ENCODE measurements around the gene JAK2.
A peak's percentile ranks its signal among the peaks of the same experiment; 100 is the strongest.
"Not testable (repeated sequence)": the region's sequence is repeated elsewhere in the genome, so short reads cannot be mapped to it uniquely, and the experiment has no call there.

The JAK2 gene

GRCh38 chr9:4982721-4983482, 2.2 kb upstream of the JAK2 start:
- DNase-seq = no peak

DNA sequence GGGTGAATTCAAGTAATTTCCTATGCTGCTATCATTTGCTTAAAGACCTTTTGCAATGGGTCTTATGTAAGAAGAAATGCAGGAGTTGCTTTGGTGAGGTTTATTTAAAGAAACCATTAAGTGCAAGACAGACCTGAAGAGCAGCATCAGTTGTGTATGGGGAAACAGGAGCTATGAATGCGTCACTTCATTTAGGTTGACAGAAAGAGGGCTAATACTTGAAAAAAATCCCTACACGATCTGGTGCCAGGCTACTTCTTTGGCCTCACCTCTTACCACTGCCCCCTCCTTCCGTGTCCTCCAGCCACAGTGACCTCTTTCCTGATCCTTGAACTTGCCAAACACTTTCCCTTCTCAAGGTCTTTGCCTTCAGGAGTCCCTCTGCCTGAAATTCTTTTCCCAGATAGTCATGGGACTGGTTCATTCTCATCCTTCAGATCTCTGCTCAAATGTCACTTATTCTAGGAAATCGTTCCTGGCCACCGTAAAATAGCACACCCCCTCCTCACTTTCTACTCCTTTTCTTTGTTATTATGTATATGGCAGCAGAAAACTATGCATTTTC, 1.4 kb upstream of the JAK2 start:
- no peak for DNase-seq

DNA sequence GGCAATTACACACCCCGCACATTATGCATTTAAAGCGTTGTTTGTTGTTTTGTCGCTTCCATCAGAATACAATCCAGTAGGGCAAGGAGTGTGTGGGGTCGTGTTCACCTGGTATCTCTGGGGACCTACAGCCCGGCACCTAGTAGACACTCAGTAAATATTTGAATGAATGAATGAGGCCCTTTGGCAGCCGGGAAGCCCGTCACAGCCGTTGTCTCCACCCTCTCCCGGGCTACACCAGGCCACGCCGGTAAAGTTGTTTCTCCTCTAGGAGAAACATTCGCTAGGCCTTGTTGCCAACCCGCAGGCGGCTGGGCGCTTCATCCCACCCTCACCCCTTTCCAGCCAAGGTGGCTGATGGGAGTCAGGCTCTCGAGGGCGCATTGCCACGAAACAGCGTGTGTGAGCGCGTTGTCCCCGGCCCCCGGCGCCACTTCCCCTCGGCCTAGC, 876 bp upstream of the JAK2 start:
- DNase-seq = no peak

- peak; percentile 58 for DNase-seq
Observed at GRCh38 chr9:4985386-4986266, 554 bp downstream of the JAK2 start.

GRCh38 chr9:4986296-4986695, 1.2 kb downstream of the JAK2 start:
- DNase-seq = no peak

- no peak for DNase-seq
Observed at GRCh38 chr9:4986783-4987182, 1.7 kb downstream of the JAK2 start.

DNA sequence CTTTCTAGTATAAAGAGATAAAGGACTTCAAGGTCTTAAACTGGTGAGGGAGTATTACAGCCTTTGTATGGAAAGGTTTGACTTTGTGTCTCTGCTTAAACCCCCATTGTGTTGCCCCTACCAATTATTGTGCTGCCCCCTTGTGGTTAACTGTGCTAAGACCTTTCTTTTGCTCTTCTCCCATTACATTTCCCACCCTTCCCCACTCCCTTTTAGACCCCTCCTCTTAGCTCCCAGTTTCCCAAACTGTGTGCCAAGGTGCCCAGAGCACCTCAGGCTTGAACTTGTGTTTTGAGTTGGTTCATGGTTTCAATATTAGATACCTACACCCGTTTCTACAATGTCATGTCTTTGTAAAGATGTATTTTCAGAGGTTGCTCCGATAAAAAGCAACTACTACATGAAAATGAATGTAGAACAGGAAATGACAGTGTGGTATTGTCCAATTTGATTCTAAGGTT, 2.9 kb downstream of the JAK2 start:
- DNase-seq = peak; percentile 48

DNA sequence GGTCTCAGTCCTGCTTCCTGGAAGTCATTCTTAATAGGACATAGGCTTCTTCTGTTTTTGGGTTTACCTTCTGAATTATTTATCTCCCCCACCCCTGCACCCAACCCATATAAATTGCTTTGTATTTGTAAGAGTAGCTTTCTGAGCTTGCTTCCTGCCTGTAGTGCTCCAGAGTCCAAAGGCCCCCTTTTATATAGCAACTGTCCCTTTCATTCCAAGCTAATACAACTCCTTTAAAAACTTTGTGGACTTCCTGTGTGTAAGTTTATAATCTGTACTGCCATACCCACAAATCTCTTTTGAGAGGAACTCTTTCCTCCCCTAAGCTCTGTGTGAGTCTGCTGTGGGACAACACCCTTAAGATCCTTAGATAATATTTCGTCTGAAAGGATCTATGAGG, 7.8 kb downstream of the JAK2 start:
- no peak for DNase-seq

- no peak for DNase-seq
Observed at GRCh38 chr9:4994166-4994890, 9.3 kb downstream of the JAK2 start.

DNA sequence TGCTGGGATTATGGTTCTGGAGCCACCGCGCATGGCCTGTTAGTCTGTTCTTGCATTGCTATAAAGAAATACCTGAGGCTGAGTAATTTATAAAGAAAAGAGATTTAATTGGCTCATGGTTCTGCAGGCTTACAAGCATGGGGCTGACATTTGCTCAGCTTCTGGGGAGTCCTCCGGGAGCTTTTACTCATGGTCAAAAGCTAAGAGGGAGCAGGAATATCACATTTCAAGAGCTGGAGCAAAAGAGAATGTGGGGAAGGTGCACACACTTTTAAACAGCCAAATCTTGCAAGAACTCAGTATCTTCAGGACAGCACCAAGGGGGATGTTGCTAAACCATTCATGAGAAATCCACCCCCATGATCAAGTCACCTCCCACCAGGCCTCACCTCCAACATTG, 12.1 kb downstream of the JAK2 start:
- no peak for DNase-seq

DNA sequence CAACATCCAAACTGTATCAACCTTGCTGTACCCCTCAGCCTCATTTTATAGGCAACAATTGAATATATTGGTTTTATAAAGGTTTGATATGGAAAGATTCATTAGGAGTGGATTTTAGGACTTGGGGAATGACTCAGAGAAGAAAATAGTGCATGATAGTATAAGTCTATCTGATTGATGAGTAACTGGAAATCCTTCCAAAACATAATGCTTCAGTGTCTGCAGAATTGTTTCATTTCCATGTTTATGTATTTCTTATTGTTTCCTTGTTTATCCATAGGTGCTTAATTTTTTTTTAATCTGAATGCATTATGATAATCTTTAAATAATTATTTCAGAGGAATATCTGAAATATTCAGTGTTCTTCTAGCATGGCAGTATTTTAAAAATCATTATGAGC, 12.6 kb downstream of the JAK2 start:
- no peak for DNase-seq

DNA sequence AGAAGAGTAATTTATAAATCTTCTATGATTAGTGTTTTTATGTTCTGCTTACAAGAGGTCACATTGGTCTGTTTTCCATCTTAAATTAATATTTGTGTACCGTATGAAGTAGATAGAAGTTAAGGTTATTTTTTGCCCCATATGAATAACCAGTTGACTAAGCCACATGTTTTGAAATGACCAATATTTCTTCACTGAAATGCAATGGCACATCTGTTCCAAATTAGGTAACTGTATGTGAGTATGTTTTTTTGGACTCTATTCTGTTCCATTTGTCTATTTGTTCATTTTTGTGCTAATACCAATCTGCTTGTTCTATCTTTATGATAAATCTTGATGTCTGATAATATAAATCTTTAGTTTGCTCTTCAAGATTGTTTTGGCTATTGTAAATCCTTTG, 17.7 kb downstream of the JAK2 start:
- no peak for DNase-seq

- DNase-seq = no peak
Observed at GRCh38 chr9:5004481-5004880, 19.4 kb downstream of the JAK2 start.

- no peak for DNase-seq
Observed at GRCh38 chr9:5008202-5008601, 23.1 kb downstream of the JAK2 start.

DNA sequence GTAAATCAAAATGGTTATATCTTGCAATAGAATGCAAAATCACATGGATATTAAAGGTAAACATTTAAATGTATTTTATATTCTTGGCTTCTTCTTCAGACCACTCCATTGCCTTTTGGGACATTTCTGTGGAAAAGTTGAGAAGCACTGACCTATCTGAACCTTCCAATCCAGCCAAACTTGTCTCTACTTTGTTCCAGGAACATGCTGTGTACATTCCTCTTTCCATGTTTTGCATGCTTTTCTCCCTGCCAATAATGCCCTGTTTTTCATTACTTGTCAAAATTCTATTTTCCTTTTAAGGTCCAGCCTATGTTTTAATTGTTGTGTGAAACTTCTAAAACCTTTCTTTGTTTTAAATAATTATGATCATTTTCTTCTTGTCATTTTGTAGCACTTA, 28.3 kb downstream of the JAK2 start:
- no peak for DNase-seq

DNA sequence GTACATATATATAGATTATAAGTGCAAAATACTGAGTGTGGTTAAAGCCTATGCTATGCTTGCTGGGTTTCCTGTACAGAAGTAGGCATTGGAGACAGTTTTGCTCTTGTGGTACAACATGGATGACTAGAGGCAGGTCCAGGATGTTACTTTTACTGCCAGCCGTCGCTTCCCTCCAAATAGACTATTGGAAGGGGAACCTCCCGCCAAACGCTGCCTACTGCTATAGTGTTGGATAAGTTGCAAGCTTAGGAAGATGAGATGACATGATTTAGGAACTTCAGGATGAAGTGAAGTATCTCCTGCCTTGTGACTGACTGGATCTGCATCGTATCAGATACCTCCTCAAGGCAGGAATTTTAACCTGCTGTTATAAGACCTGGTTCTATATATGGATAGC, 30.9 kb downstream of the JAK2 start:
- DNase-seq = no peak

DNA sequence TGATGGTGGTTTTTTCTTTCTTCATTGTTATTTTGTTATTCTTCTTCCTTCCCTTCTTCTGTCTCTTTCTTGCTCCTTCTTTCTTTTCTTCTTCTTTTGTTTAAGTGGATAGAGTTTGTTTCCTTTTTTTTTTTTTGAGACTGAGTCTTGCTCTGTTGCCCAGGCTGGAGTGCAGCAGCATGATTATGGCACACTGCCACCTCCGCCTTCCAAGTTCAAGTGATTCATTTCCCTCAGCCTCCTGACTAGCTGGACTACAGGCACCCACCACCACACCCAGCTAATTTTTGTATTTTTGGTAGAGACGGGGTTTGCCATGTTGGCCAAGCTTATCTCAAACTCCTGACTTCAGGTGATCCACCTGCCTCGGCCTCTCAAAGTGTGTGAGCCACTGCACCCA, 40.3 kb downstream of the JAK2 start:
- no peak for DNase-seq

- DNase-seq = not testable (repeated sequence)
Observed at GRCh38 chr9:5031941-5032340, 46.9 kb downstream of the JAK2 start.

GRCh38 chr9:5040730-5041389, 55.8 kb downstream of the JAK2 start:
- no peak for DNase-seq

DNA sequence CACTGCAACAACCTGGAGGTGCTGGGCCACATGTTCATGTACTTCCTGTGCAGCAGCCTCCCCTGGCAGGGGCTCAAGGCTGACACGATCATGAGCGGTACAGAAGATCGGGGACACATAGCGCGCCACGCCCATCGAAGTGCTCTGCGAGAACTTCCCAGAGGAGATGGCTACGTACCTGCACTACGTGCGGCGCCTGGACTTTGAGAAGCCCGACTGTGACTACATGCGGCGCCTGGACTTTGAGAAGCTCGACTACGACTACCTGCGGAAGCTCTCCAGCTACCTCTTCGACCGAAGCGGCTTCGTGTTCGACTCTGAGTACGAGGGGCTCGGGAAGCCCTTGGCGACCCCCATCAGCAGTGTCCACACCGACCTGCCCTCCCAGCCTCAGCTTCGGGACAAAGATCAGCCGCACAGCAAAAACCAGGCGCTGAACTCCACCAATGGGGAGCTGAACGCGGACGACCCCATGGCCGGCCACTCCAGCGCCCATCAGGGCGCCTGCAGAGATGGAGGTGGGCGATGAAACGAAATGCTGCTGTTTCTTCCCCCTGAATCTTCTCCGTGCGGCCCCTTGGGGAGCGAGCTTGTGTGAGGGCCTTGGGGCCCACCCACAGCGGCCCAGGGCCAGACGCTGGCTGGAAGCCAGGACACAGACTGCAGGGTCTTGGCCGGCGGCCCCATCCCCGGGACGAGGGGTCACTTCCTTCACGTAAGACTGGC, 56.5 kb downstream of the JAK2 start:
- DNase-seq = no peak

DNA sequence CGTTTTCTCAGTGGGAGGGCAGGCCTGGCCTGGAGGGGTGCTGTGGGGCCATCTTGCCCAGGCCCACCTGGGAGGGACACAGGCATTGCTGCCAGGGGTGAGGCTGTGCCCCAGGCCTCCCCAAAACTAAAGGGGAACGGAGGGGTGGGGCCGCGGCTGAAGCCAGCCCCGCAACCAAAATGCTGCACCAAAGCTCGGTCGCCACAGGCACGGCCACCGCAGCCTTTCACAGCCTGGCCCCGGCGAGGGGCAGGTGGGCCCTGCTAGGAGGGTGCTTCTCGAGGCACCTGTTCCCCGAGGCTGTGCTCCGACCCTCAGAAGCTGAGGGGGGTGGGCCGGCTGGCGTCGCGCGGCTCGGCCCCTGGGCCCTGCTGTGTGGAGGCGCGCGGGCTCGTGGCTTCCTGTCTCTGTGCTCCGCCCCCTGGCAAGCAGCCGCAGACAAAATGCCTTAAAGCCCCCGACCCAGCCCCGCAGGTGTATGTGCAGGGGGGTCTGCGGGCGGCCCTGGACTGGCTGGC, 57.6 kb downstream of the JAK2 start:
- DNase-seq = no peak

DNA sequence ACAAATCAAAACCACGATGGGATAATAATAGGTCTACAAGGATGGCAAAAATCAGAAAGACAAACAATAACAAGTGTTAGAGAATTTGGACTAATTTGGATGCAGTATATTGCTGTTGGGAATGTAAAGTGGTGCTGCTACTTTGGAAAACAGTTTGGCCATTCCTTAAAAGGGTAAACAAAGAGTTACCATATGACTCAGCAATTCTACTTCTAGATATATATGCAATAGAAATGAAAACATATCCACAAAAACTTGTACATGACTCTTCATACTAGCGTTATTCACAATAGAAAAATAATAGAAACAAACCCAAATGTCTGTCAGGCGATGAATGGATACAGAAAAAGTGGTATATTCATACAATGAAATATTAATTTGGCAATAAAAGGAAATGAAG, 58.3 kb downstream of the JAK2 start:
- no peak for DNase-seq
